H1 (cell line): ENCODE measurements around the gene MGAT5. TPM values are rescaled to one million over a fixed set of nuclear protein-coding genes. Genes with fewer than 3 reads are reported as not detected.

Source experiments
- CTCF ChIA-PET: fragments of 300-600 bp; sonication (Branson Sonifier 250); formaldehyde crosslinking; loops from one replicate; lab custom pipeline; 2021; ENCODE audit not compliant: partially characterized antibody; lab: Charles Lee
- POLR2A ChIA-PET: fragments of 300-600 bp; sonication (Branson Sonifier 250); formaldehyde crosslinking; loops from one replicate; lab custom pipeline; 2021; ENCODE audit warnings: inconsistent platforms; ENCODE audit not compliant: partially characterized antibody; lab: Charles Lee
- DNase-seq, 2 experiments: peaks; one replicate each; pipeline versions ENCODE4 v3.0.0 to v3.0.0-alpha.2; 2010 to 2022; ENCODE audit warnings: low spot score in 2 of 2, low read depth in 1 of 2, mixed read lengths in 1 of 2
- FAIRE-seq: peaks from 2 replicates; lab custom pipeline; 2011; peaks lifted over from hg19 to GRCh38; lab: Jason Lieb, UNC
- H2AFZ ChIP-seq: 2 replicates; pipeline ENCODE4 v1.8.1; 2012; ENCODE audit warnings: low read length, inconsistent platforms
- H2AK5ac ChIP-seq: 2 replicates; pipeline ENCODE4 v1.6.1; 2013; ENCODE audit warnings: low read depth, low read length
- H2BK120ac ChIP-seq: replicated peaks from 2 replicates; pipeline ENCODE3; 2013; ENCODE audit warnings: low read depth, low read length, inconsistent platforms
- H2BK12ac ChIP-seq: 2 replicates; pipeline ENCODE4 v1.6.1; 2013; ENCODE audit warnings: low read depth, low read length
- H2BK15ac ChIP-seq: 2 replicates; pipeline ENCODE4 v1.6.1; 2013; ENCODE audit warnings: low read length
- H2BK20ac ChIP-seq: 2 replicates; pipeline ENCODE4 v1.6.1; 2013; ENCODE audit warnings: low read length
- H2BK5ac ChIP-seq: 2 replicates; pipeline ENCODE4 v1.6.1; 2013; ENCODE audit warnings: low read depth, low read length
- H3K14ac ChIP-seq: 2 replicates; pipeline ENCODE4 v1.6.1; 2013; ENCODE audit warnings: inconsistent platforms; ENCODE audit not compliant: insufficient read length
- H3K18ac ChIP-seq: 2 replicates; pipeline ENCODE4 v1.6.1; 2013; ENCODE audit warnings: low read length; ENCODE audit errors: extremely low read depth
- H3K23ac ChIP-seq: 2 replicates; pipeline ENCODE4 v1.6.1; 2013; ENCODE audit warnings: inconsistent platforms; ENCODE audit not compliant: insufficient read length
- H3K23me2 ChIP-seq: 2 replicates; pipeline ENCODE4 v1.6.1; 2013; ENCODE audit warnings: low read depth, low read length
- H3K27ac ChIP-seq: 2 replicates; pipeline ENCODE4 v1.6.1; 2011; ENCODE audit warnings: low read depth, low read length, inconsistent platforms
- H3K27me3 ChIP-seq, 4 experiments: replicated peaks in 1 of 4; 1 replicate in 1 of 4; 2 replicates in 3 of 4; pipeline versions ENCODE4 v1.6.1 to v1.8.1; 2011 to 2013; ENCODE audit warnings: low read length in 3 of 4, mild to moderate bottlenecking in 3 of 4, inconsistent platforms in 2 of 4, mixed read lengths in 2 of 4, moderate library complexity in 1 of 4; ENCODE audit not compliant: control insufficient read depth in 3 of 4, insufficient read depth in 3 of 4; ENCODE audit errors: extremely low read depth in 1 of 4
- H3K36me3 ChIP-seq, 4 experiments: 2 replicates each; pipeline versions ENCODE4 v1.6.1 to v1.8.1; 2011 to 2013; ENCODE audit warnings: mild to moderate bottlenecking in 4 of 4, low read length in 3 of 4, moderate library complexity in 2 of 4, control low read depth in 1 of 4, inconsistent platforms in 1 of 4; ENCODE audit not compliant: insufficient read depth in 4 of 4, control insufficient read depth in 2 of 4
- H3K4ac ChIP-seq: replicated peaks from 2 replicates; pipeline ENCODE3; 2013; ENCODE audit warnings: low read length, low read depth, mixed read lengths, inconsistent platforms; ENCODE audit not compliant: insufficient read length
- H3K4me1 ChIP-seq, 4 experiments: replicated peaks in 1 of 4; 1 replicate in 1 of 4; 2 replicates in 3 of 4; pipeline versions ENCODE4 v1.6.1 to v1.8.1; 2011 to 2013; ENCODE audit warnings: low read length in 3 of 4, inconsistent platforms in 2 of 4, mixed read lengths in 1 of 4; ENCODE audit not compliant: insufficient read depth in 4 of 4, control insufficient read depth in 3 of 4
- H3K4me2 ChIP-seq, 2 experiments: 2 replicates each; pipeline versions ENCODE4 v1.6.1 to v1.8.1; 2011 to 2013; ENCODE audit warnings: low read depth in 2 of 2, low read length in 2 of 2, control low read depth in 1 of 2, inconsistent platforms in 1 of 2, mild to moderate bottlenecking in 1 of 2; ENCODE audit not compliant: insufficient read depth in 1 of 2
- H3K4me3 ChIP-seq, 4 experiments: fragments of 200-600, 300-600 bp in 1 of 4; sonication (generic), shearing (Covaris generic), sonication (Bioruptor Twin) in 1 of 4; 2 replicates each; pipeline versions ENCODE4 v1.5.1 to v1.8.1; 2011 to 2016; ENCODE audit warnings: low read length in 4 of 4, low read depth in 3 of 4, control low read depth in 2 of 4, inconsistent platforms in 2 of 4, mild to moderate bottlenecking in 2 of 4, mixed read lengths in 1 of 4, moderate library complexity in 1 of 4; ENCODE audit not compliant: insufficient read depth in 2 of 4; ENCODE audit errors: extremely low read depth in 1 of 4
- H3K56ac ChIP-seq: replicated peaks from 2 replicates; pipeline ENCODE3; 2013; ENCODE audit warnings: low read depth, mild to moderate bottlenecking, mixed read lengths, low read length, inconsistent platforms; ENCODE audit not compliant: insufficient read length
- H3K79me1 ChIP-seq: 2 replicates; pipeline ENCODE4 v1.6.1; 2013; ENCODE audit warnings: low read depth, low read length, control low read depth
- H3K79me2 ChIP-seq, 2 experiments: 2 replicates each; pipeline versions ENCODE4 v1.6.1 to v1.8.1; 2012 to 2013; ENCODE audit warnings: low read length in 2 of 2, mild to moderate bottlenecking in 2 of 2, inconsistent platforms in 1 of 2; ENCODE audit not compliant: insufficient read depth in 2 of 2, control insufficient read depth in 1 of 2
- H3K9ac ChIP-seq, 4 experiments: replicated peaks in 1 of 4; 1 replicate in 1 of 4; 2 replicates in 3 of 4; pipeline versions ENCODE4 v1.6.1 to v1.8.1; 2011 to 2013; ENCODE audit warnings: low read depth in 3 of 4, low read length in 3 of 4, control low read depth in 2 of 4, mild to moderate bottlenecking in 2 of 4, moderate library complexity in 2 of 4, inconsistent platforms in 1 of 4; ENCODE audit errors: extremely low read depth in 1 of 4
- H3K9me3 ChIP-seq, 2 experiments: 2 replicates each; pipeline versions ENCODE4 v1.6.1 to v1.8.1; 2012 to 2013; ENCODE audit warnings: mild to moderate bottlenecking in 2 of 2, moderate library complexity in 2 of 2, control low read depth in 1 of 2, inconsistent platforms in 1 of 2, low read depth in 1 of 2, low read length in 1 of 2, mixed read lengths in 1 of 2; ENCODE audit not compliant: insufficient read depth in 2 of 2
- H4K20me1 ChIP-seq, 2 experiments: replicated peaks in 1 of 2; 2 replicates each; pipeline versions ENCODE3 to v1.8.1; 2011 to 2013; ENCODE audit warnings: inconsistent platforms in 2 of 2, low read length in 2 of 2, mild to moderate bottlenecking in 1 of 2; ENCODE audit not compliant: insufficient read depth in 2 of 2, control insufficient read depth in 1 of 2
- H4K5ac ChIP-seq: 2 replicates; pipeline ENCODE4 v1.6.1; 2013; ENCODE audit warnings: low read length, low read depth, mixed read lengths, inconsistent platforms; ENCODE audit not compliant: insufficient read length
- H4K8ac ChIP-seq: 2 replicates; pipeline ENCODE4 v1.8.0; 2013; ENCODE audit warnings: mild to moderate bottlenecking, moderate library complexity, low read length, inconsistent platforms; ENCODE audit not compliant: insufficient read depth; ENCODE audit errors: extremely low read depth
- H4K91ac ChIP-seq: replicated peaks from 2 replicates; pipeline ENCODE3; 2013; ENCODE audit warnings: low read length, mixed read lengths, inconsistent platforms; ENCODE audit not compliant: insufficient read length
- CTBP2 ChIP-seq: IDR thresholded peaks from 2 replicates; pipeline ENCODE4 v1.7.0; 2011; ENCODE audit warnings: borderline replicate concordance, mild to moderate bottlenecking, moderate library complexity, mixed read lengths, low read length; ENCODE audit not compliant: insufficient read depth, insufficient read length
- EGR1 ChIP-seq: IDR thresholded peaks from 2 replicates; pipeline ENCODE4 v1.6.1; 2011; ENCODE audit warnings: low read depth, low read length, borderline replicate concordance
- HDAC2 ChIP-seq, 2 experiments: fragments of 300-600 bp in 1 of 2; sonication (generic) in 1 of 2; IDR thresholded peaks; 2 replicates each; pipeline ENCODE4 v1.6.1; 2011 to 2012; ENCODE audit warnings: low read depth in 2 of 2, low read length in 2 of 2, mild to moderate bottlenecking in 2 of 2, moderate library complexity in 2 of 2, borderline replicate concordance in 1 of 2, inconsistent platforms in 1 of 2
- HDAC6 ChIP-seq: IDR thresholded peaks from one replicate; pipeline ENCODE4 v1.7.1; 2012; ENCODE audit warnings: low read depth, mild to moderate bottlenecking, inconsistent platforms, low read length, moderate library complexity
- RFX5 ChIP-seq: IDR thresholded peaks from 2 replicates; pipeline ENCODE4 v1.6.1; 2011; ENCODE audit warnings: low read depth, low read length, improper control_type of control experiment, borderline replicate concordance
- SP1 ChIP-seq: IDR thresholded peaks from 2 replicates; pipeline ENCODE4 v1.6.1; 2011; ENCODE audit warnings: low read depth, low read length
- SRF ChIP-seq: IDR thresholded peaks from 2 replicates; pipeline ENCODE4 v1.6.1; 2011; ENCODE audit warnings: mild to moderate bottlenecking, low read depth, low read length, moderate library complexity
- TAF7 ChIP-seq: optimal IDR thresholded peaks from 2 replicates; pipeline ENCODE3; 2011; ENCODE audit warnings: low read depth, mild to moderate bottlenecking, inconsistent platforms, low read length, moderate library complexity, borderline replicate concordance
- WGBS, 2 experiments: shearing (Covaris generic) in 1 of 2; methylation state at CpG; one replicate each; pipeline versions ENCODE4 v1.1.6 to v1.1.7; 2013 to 2015; ENCODE audit warnings: low lambda C conversion rate in 2 of 2, mixed read lengths in 2 of 2, inconsistent platforms in 1 of 2, low coverage in 1 of 2, missing lambda C conversion rate in 1 of 2; ENCODE audit not compliant: insufficient replicate concordance in 2 of 2, insufficient coverage in 1 of 2, insufficient read length in 1 of 2; ENCODE audit errors: extremely low coverage in 1 of 2, missing lambda C conversion rate in 1 of 2; 5-methylcytosine and 5-hydroxymethylcytosine counted together
- polyA plus RNA-seq, 7 experiments: library from polyadenylated mRNA; depleted of rRNA in 3 of 7; stranded (reverse) in 5 of 7; unstranded in 2 of 7; fragments of >200 nt in 5 of 7; fragments of 200-250 nt in 2 of 7; gene quantifications; 1 replicate in 5 of 7; 2 replicates in 1 of 7; 4 replicates in 1 of 7; pipeline versions ENCODE4 v1.2.1 to v1.2.3, GENCODE V29; 2011 to 2013; ENCODE audit warnings: missing spikeins in 2 of 7, mixed read lengths in 2 of 7
- total RNA-seq: library from RNA; stranded (reverse); fragmentation: NEBNext Ultra II Directional; extraction: Animal tissue kit (Norgen Biotek cat#: 25700); gene quantifications from 2 replicates; pipeline ENCODE4 v1.2.1, GENCODE V29; 2021
- TF ChIP-seq, protein P1 (sequence below): IDR thresholded peaks from 2 replicates; pipeline ENCODE4 v1.6.1; 2011; ENCODE audit warnings: low read length, improper control_type of control experiment

MGAT5 gene
- total and polyA plus RNA-seq, 2 of the 8 experiments (the other 6 are each of a cell fraction or from before 2014, with no cell fraction given): 11.2 to 49.2 TPM

DNA sequence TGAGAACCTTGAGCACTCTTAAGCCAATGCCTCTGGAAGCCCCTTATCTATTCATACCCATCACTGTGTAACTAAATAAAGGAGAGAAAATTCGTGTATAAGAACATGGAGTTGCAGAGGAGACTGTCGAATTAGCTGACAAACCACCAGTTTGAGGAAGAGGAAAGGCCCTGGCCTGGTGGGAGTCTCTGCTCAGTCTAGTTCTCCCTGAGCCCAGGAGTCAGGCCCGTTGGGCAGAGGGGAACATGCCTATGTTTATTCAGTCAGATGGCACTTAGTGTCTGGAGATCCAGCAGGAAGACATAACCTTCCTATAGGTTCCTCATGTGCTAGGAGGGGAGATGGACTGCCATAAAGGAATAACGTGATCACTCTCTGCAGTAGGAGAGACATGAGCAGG is 60.3 kb downstream of the MGAT5 start:
- H2AFZ ChIP-seq: no peak overlapping the region
- TF ChIP-seq HDAC2 (IDR thresholded peaks at IDR 0.05; ENCODE audit: borderline replicate concordance in 1 of 2, low read depth in 2 of 2, low read length in 2 of 2): no peak
- TF ChIP-seq TAF7: no peak
- no peak for TF ChIP-seq HDAC6
- TF ChIP-seq SRF: no peak
- TF ChIP-seq, protein P1, sequence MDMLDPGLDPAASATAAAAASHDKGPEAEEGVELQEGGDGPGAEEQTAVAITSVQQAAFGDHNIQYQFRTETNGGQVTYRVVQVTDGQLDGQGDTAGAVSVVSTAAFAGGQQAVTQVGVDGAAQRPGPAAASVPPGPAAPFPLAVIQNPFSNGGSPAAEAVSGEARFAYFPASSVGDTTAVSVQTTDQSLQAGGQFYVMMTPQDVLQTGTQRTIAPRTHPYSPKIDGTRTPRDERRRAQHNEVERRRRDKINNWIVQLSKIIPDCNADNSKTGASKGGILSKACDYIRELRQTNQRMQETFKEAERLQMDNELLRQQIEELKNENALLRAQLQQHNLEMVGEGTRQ: no peak
- TF ChIP-seq RFX5: no peak
- no peak for TF ChIP-seq EGR1
- TF ChIP-seq CTBP2: no peak
- TF ChIP-seq SP1: no peak
- TF ChIP-seq, all 59 proteins: peak for 0
- H3K14ac ChIP-seq: no peak overlapping the region
- no peak overlapping the region for H2BK12ac ChIP-seq
- no peak overlapping the region for H2BK5ac ChIP-seq
- peaks cover 5% of the 10 kb centered on the region for H3K79me1 ChIP-seq
- H4K91ac ChIP-seq: no peak overlapping the region
- DNase-seq (no peak), FAIRE-seq (no peak)
- H4K8ac ChIP-seq: no peak overlapping the region
- H3K79me2 ChIP-seq: no peaks in the 10 kb centered on the region; a peak in 1 of 4 replicates
- 62% methylated on average over 4 of the region's 4 CpGs; no CpG with 5 or more reads in 1 of the 2 experiments for WGBS, 2 experiments
- no peaks in the 10 kb centered on the region; a peak in 1 of 7 replicates for H3K4me1 ChIP-seq
- H3K23ac ChIP-seq: no peak overlapping the region
- no peaks in the 10 kb centered on the region for H3K9me3 ChIP-seq
- no peaks in the 10 kb centered on the region; the same call in 1 of the 2 replicates for H3K23me2 ChIP-seq
- no peak overlapping the region for H3K18ac ChIP-seq
- H3K9ac ChIP-seq: no peak overlapping the region
- H2BK15ac ChIP-seq: no peak overlapping the region
- H2BK120ac ChIP-seq: no peak overlapping the region
- no peak overlapping the region for H3K4me2 ChIP-seq
- ChIA-PET CTCF (interaction anchor here (0.6 to 1.4 kb wide), 4 partner anchors 8 to 137 kb away, joined by 3 to 4 read pairs (median 3); no protein-coding TSS in a partner anchor), POLR2A (no interaction called here)
- 0 out of 8 replicates have a peak, but pooled peaks cover 0 to 3% (median 0%) of the 10 kb centered on the region in 4 experiments for H3K36me3 ChIP-seq
- no peak overlapping the region for H2BK20ac ChIP-seq
- H3K27ac ChIP-seq: no peak overlapping the region
- H2AK5ac ChIP-seq: no peak overlapping the region
- H3K4me3 ChIP-seq: no peak overlapping the region
- no peaks in the 10 kb centered on the region for H4K20me1 ChIP-seq
- no peak overlapping the region for H4K5ac ChIP-seq
- H3K56ac ChIP-seq: no peak overlapping the region
- H3K4ac ChIP-seq: no peak overlapping the region
- H3K27me3 ChIP-seq: no peaks in the 10 kb centered on the region
